ENCODE data around the gene LMNB1.

DNA sequence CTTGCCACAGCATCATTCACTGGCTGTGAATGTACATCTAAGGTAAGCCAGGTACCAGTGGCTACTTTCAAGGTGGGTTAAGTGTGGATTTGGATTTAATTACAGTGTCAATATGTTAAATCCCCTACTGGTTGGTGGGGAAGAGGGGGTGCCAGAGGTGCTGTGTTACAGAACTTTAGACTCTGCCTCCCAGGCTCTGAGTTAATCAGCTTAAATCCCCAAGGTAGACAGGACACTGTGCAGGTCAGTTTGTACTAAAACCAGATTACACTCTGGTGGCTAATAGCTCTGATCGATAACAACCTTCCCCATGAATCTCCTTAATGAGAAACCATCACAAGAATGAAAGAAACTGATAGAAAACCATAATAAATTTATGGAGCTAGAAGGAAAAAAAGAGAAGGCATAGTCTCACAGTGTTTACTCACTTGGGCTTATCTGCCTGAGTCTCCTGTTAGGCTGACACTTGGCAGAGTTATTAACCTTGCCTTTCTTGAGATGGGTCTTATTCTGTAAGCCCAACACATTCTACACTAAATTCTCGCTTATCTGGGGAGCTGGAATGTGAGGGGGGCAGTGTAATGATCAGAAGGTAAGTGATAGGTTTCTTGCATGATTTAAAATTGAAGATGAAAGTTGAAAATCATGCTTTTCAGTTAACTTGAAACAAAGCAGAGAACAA, 106.8 kb downstream of the LMNB1 start:
- TF ChIP-seq, protein P1, sequence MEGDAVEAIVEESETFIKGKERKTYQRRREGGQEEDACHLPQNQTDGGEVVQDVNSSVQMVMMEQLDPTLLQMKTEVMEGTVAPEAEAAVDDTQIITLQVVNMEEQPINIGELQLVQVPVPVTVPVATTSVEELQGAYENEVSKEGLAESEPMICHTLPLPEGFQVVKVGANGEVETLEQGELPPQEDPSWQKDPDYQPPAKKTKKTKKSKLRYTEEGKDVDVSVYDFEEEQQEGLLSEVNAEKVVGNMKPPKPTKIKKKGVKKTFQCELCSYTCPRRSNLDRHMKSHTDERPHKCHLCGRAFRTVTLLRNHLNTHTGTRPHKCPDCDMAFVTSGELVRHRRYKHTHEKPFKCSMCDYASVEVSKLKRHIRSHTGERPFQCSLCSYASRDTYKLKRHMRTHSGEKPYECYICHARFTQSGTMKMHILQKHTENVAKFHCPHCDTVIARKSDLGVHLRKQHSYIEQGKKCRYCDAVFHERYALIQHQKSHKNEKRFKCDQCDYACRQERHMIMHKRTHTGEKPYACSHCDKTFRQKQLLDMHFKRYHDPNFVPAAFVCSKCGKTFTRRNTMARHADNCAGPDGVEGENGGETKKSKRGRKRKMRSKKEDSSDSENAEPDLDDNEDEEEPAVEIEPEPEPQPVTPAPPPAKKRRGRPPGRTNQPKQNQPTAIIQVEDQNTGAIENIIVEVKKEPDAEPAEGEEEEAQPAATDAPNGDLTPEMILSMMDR (IDR thresholded peaks at IDR 0.05), result no peak
- TF ChIP-seq POLR2A (IDR thresholded peaks at IDR 0.05; ENCODE audit: low read depth) (no peak), POLR2AphosphoS5 (IDR thresholded peaks at IDR 0.05) (no peak)
